NCI-H524 (cell line): ENCODE results near the gene ITGA5.

ENCODE experiments used
- DNase-seq, 2 experiments: peaks; one replicate each; lab custom pipeline; 2025; lab: John Stamatoyannopoulos, UW

Gene ITGA5

DNA sequence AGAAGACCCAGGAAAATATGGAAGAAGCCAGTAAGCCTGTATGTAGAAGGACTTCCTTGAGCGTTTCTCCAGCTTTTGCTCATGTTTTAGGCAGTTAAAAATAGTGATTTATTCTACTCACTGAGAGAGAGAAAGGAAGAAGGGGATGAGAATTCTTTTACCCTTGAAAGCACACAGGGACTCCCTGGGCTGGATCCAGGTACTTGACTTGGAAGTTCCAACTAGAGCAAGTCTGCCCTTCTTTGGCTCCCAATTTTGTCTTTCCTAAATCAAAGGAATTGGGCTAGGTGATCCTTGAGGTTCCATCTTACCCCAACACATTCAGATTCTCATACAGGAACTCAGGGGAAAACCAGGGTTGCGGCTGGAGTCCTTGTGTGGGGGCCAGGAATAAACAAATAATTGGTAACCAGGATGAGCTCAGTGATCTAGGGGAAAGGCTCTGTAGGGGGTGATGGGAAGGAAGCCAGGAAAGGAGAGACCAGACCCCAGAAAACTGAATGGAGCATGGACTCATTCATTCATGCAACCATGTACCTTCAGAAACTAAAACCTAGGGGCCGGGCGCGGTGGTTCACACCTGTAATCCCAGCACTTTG, 11.5 kb upstream of the ITGA5 start:
- no peak for DNase-seq

DNA sequence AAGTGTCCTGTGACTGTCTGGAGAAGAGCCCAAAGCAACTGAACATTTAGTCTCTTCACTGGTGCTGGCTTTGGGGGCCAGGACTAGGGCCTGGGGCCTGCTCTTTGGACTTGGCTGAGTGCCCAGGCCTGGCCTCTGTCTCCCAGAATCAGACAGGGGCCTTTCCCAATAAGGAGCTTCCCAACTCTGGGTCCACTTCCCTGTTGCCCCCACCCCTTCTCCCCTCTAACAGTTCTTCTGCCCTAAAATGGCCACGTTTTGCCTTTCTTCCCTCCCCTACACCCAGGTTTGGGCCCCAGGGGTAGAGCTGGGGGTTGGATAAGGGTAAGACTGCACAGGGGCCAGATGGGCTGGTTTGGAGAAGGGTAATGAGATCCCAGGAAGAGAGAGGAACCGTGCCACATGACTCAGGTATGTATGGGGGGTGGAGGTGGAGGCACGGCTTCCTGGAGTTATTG, 10.0 kb upstream of the ITGA5 start:
- DNase-seq = no peak

DNA sequence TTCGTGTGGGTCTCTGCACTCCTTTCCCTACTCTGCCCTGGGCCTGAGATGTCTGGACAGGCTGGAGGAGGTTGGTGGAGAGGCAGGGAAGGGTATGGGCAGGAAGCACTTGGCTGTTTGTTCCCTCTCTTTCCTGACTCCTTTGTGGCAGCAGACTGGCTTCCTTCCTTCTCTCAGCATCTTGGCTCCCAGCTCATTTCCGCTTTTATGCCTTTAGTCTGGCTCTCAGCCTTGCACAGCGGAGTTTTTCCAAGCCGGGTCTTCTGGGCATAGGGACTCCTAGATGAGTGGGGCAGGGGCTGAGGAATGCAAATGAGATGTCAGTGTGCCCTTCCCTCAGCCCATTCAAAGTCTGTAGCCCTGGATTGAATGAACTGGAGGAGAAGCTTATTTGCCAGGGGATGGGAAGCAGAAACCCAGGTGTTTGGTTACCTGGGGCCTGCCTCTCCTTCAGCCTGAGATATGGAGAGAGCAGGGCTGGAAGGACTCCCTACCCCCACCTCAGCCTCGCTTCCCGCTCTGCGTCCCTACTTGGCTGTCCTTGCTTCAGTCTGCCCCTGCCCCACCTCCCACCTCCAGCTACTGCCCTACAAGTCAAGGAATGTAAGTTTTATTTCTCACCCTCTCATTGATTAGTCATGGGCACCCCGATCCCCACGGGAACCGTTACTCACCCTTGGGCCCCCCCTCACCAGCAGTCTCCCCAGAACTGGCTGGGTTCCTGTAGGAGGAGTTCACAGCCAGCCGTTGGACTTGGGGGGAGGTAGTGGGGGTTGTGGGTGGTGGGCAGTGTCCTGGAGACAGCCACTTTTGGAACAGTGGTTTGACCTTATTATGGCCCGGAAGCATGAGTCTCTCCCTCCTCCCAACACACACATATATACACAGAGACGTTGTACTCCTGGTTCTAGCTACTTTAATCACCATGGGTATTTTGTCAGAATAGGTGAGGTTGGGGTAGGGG, 9.3 kb upstream of the ITGA5 start:
- no peak for DNase-seq

DNA sequence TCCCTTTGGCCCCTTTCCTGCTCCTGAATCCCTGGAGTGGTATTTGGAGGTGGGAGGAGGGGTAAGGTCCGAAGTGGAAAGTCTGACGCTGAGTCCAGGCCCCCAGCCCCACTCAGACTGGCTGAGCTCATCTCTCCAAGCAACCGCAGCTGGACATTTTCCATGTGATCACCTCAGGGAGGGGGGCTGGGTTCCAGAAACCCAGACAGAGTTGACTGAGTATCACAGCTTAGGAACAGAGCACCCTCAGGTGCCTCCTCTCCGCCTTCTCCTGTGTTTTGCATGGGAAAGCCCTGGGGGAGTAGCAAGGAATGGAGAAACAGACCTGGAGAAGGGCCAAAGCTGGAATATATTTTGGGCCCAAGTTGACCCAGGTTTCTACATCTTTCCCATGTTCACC, 8.0 kb upstream of the ITGA5 start:
- no peak for DNase-seq

DNA sequence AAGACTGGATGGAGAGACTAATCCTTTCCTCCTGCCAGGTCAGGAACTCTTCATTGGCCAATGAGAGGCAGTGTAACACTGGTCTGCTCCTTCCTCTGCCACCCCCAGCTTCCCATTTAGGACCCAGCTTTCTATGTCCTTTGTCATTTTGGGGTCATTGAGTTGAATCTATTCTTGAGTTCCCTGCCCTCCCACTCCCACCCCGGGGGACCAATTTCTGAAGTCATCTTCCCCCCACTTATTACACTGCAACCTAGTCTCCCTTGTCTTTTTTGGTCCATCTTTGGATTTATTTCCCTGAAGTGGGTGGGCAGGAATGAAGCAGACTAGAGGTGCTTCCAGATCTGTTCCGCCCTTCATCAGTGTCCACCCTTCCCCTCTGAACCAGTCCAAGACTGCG, 7.6 kb upstream of the ITGA5 start:
- no peak for DNase-seq

DNA sequence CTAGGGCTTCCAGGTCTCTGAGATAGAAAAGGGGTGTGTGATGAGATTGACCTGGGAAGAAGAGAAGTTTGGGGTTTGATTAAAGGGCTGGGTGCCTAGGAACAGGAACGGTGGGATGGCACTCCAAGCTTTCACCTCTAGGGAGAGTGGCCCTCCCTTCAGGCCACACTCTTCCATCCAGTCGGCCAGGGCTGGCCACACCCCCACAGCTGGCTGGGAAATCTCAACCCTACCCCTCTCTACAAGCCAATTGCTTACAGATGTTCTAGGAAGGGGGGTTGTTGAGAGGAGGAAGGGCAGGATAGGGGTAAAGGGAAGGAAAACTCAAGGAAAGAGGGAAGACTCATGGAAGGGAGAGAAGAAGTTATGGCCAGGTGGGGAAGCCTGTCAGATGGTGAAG, 6.6 kb upstream of the ITGA5 start:
- DNase-seq = no peak

DNA sequence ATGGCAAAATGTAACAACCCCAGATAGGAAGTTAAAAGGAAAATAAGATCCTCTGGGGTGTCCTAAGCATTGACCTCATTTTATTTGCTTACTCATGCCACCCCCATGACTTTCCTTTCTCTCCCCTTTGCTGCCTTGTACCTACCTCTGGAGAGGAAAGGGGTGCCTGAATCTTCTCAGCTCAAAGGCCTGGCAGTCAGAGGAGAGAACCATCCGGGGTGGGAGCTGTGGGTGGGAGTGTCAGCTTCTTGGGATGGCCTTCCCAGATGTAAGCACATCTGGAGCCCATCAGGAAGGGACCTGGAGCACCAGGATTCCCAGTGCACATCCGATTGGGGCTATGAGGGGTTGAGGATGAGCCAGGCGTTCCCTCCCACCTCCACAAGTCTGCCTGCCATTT, 5.2 kb upstream of the ITGA5 start:
- DNase-seq = no peak

DNA sequence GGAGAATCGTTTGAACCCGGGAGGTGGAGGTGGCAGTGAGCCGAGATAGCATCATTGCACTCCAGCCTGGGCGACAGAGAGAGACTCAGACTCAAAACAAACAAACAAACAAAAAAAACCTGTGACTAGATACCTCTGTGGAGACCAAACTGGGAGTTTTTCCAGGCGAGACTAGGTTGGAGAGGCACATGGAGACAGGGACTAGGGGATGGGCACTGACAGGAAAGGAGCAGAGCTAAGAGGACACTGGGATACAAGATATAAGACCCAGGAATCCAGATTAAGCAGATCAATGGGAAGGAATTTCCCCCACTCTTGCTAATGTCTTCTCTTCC, 4.7 kb upstream of the ITGA5 start:
- DNase-seq = no peak

DNA sequence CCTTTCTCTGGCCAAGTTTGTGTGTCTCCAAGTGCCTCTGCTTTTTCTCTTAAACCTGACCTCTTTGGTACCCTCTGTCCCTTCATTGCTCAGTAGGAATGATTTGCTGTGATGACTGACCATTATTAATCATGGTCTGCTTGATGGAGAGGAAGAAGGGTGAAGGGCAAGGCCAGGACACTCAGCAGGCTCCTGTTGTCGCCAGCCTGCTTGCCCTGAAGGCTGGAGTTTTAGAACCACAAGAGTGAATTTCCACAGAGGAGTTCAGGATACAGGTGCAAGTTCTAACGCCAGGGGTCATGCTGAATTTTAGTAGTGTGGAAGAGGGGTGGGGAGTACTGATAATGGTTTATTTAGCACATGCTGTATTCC, 2.8 kb upstream of the ITGA5 start:
- no peak for DNase-seq

DNA sequence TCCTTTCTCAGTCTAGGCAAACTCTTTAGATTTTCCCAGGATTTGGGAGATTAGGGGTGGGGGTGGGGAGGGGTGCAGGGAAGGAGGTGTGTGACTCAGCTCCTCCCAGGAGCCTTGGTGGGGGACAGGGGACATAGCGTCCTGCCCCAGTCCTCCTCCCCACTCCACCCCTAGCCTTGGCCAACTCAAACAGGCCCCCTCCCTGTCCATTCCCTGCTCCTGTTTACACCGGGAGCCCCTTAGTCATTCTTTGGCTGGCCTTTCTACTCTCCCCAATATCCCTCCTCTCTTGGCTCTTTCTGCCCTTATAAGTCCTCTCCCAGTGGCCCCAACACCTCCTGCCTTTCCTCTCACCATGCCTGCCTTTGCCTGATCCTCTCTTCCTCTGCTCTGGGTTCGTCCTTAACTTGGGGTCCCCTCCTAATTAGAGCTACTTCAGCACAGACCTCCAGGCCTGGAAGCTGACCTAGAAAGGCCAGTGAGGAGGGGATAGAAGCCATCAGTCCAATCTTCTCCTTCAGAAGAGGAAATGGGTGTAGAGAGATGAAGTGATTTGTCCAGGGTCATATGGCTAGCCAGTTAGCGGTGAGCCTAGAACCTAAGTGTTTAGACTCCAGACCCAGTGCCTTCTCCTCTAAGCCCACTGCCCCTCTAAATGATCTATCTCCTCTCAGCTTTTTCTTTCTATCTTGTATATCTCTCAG, 2.3 kb upstream of the ITGA5 start:
- no peak for DNase-seq

DNA sequence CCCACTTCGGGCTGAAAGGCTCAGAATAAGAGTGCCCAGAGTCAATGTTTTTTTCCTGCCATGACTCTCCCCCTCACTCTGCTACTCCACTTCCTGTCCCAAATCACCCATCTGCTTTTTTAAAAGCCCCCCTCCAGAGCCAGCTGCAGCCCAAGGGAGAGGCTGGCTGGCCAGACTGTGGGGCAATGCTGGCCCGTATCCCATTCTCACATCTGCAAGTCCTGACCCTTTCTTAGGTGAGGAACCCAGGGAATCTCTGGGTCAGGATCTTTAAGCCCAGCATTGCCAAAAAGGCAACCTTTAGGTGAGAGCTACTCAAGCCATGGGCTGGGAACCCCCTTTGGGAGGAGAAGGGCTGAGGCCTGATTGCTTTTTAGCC, 1.7 kb upstream of the ITGA5 start:
- DNase-seq = peak in 1 of 2 experiments; percentile 29

DNA sequence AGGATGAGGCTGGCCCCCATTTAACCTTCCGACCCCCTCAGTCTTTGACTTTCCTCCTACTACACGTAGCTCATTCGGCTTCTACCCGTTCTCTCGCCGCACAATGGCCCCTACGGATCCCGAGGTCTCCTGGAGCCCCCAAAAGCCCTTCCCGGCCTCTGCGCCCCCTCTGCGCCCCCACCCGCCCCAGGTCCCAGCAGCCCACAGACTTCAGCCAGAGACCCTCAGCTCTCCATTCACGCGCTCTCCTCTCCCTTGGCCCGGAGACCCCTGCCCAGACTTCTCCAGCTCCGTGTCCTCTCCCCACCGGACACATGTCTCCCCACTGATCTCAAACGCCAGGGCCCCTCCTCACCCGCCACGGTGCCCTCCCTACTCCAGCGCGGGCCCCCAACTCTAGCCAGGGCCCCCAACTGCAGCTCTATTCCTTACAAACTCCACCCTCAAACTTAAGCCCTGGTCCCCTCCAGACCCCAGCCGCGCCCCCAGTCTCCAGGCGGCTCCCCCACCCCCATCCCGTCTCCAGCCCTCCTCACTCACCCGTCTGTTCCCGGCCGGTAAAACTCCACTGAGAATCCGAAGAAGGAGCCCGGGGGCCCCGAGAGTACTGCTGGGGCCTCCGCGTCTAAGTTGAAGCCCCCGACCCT, 502 bp downstream of the ITGA5 start:
- DNase-seq = no peak

DNA sequence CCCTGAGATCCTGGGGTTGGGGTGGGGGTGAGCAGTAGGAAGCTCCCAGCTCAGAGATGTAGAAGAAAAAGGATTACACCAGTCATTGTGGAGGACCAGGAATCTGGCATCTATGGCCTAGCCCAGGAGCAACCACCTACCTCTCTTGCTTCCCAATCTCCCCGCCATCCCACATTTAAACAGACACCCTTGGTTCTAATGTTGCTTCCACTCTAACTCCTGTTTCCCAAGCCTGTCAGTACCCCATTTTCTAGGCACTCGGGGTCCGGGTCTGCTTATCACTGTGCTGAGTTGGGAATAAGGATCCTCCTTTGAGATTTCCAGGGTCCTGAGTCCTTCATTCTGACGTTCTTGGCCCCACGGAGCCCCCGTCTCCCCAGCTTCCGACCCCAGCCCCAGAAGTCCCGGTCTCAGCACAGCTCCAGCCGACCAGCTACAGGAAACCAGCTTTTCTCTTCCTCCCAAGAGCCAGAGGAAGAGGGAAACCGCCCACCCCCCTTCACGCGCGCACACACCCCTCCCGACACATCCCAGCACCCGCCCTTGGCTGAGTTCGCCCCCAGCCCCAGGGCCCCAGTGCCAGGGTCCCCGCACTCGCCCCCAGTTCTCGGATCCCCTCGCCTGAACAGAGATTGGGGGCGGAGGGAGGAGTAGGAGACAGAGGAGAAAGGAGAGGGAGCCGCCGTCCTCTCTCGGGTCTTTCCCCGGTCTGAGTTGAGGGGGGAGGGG, 1.2 kb downstream of the ITGA5 start:
- no peak for DNase-seq

DNA sequence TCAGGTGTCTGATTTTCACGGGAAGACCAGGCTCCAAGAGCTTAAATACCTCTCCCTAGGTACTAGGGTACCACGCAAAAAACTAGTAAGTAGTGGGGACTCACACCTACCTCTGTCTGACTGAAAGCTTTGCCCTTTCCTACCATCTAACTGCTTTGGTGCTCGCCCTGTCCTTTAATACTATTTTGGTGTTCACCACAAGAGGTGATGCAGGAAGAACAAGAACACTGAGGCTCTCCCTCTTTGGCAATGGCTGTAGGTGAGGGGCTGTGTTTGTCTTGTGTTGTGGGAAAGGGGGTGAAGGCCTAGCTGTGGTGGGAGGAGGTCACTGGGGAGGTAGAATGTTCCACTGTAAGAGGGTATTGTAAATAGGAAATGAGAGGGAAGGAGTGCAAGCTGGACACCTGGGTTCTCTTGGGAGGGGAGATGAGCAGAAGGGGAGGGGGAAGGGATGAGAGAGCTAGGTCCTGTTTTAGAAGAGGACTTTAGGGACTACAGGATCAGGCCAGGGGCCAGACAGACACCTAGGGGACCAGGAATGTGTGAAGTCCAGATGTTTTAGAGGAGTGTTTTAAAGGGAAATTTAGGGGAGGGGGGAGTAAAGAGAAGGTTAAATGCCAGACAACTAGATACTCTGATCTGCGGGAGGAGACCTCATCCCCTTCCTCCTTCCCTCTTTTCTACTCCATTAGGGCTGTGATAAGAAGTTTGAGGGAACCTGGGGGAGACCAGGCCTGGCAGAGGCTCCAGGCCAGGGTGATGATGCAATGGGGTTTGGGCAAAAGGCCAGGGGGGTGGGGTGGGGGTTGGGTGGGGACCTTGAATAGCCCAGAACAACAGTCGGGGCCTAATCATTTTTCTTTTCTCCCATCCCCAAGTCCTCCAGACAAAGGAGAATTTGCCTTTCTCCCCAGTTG, 2.1 kb downstream of the ITGA5 start:
- no peak for DNase-seq

DNA sequence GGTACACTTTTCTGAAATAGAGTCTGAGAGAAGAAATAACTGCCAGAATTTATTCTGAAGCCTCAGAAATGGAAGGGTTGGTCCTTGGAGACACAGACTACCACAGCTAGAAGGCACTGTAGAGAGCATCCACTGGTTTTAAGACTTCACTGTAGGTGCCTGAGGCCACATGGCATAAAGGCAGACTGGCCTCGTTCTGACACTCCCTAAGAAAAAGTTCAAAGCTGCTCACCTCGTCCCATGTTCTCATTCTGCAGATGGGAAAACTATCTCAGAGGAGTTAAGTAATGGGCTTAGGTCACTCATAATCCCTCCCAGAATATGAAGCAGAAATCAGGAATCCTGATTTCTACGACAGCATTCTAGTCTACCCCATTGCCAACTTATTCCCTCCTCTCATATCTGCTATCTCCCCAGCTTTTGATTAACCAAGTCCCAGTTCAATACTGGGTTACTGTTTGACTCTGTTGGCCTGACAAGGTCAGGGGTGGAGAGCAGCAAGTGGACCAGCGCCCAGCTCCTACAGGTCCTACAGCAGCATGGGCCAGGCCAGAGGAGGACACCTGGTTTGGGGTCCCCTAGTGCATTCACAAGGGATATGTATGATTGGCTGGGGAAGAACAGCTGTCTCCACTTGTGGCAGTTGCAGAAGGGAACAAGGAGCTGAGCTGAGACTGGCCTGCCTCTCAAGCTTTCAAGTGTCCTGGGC, 3.7 kb downstream of the ITGA5 start:
- peak in 1 of 2 experiments; percentile 14 for DNase-seq

DNA sequence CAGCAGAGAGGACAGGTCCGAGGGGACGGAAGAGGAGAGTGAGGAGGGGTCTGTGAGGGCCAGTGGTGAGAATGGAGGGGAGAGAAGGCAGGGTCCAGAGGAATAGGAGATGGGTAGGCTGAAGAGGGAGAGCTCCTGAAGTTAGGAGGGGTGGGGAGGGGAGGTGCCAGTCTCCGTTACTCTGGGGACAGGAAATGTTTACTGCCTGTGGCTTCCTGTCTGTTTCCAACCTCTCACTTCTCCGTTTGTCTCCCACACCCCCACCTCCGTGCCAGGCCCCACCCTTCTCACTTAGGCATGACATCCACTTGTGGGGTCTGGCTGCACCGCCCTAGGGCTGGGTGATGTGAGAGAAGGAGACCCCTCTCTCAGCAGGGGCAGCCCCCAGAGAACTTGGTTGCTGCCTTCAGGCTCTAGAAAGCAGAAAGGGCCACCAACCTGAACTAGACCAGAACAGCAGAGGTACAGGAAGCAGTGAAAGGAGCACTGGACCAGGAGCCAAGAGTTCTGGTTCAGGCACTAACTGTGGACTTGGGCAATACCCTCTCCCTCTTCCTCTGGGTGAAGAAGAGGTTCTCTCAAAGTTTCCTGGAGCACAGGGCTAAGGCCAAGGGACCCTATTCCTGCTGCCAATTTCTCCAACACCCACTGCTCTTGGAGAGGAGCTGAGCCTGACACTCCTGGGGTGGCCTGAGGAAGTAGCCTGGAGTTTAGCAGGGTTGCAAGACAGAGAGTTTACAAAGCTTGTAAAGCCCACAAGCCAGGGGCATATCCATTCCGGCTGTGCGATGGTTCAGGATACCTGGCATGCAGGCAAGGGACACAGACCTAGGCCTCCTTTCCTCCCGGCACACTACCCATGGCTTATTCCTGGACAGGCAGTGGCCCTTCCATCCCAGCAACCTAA, 5.5 kb downstream of the ITGA5 start:
- no peak for DNase-seq

DNA sequence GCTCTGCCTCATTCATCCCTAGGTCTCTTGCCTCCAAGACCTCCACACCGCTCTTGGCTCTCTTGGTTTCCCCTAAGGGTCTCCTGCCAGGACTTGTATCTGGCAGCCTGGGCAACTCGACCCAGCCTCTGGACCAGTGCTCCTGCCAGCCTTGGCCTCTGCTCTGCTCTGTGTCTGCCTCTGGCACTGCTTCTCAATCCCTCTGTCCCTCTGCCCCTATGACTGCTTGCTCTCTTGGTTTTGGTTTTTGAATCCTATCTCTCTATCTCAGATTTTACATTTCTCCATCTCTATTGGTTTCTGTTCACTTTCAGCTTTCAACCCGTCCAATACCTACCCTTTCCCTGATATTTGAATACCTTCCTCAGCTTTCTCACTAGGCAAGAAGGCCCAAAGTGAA, 6.3 kb downstream of the ITGA5 start:
- DNase-seq = no peak

DNA sequence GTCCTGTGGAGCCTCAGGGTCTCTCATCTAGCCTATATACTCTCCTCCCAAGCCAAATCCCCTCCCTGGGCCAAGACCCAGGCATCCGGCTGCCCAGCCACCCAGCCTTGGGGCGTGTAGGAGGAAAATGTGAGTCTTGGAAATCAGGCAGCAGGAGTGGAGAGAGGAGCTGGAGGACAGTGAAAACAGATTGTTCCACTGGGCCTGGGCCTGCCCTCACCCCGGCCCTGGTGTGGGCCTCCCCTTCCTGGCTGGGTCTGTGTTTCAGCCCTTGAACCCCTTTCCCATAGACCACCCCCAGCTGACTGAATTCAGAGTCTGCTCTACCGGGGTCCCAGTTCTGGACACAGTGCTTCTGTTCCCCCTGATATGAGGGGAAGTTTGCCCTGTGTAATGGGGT, 6.7 kb downstream of the ITGA5 start:
- DNase-seq = no peak
